Left ventricle myocardium inferior (tissue), 1 donor: Measurements from ENCODE around the gene PTPRM. TPM values are rescaled to one million over a fixed set of nuclear protein-coding genes. Genes with fewer than 3 reads are reported as not detected.

Experiments
- DNase-seq: peaks from one replicate; pipeline ENCODE4 v3.0.0-alpha.2; 2020
- H3K27ac ChIP-seq: fragments of 200-600 bp; replicated peaks from 2 replicates; pipeline ENCODE4 v1.8.0; 2021
- H3K27me3 ChIP-seq: fragments of 200-600 bp; 2 replicates; pipeline ENCODE4 v1.8.0; 2021; ENCODE audit warnings: low read depth
- H3K36me3 ChIP-seq: fragments of 200-600 bp; 2 replicates; pipeline ENCODE4 v1.8.0; 2021
- H3K4me1 ChIP-seq: fragments of 200-600 bp; 2 replicates; pipeline ENCODE4 v1.8.0; 2021
- H3K4me3 ChIP-seq: fragments of 200-600 bp; 2 replicates; pipeline ENCODE4 v1.8.0; 2021; ENCODE audit warnings: mild to moderate bottlenecking, moderate library complexity
- H3K9me3 ChIP-seq: fragments of 200-600 bp; replicated peaks from 2 replicates; pipeline ENCODE4 v1.8.0; 2021
- CTCF ChIP-seq: fragments of 200-600 bp; IDR thresholded peaks from 2 replicates; pipeline ENCODE4 v1.8.0; 2021; ENCODE audit warnings: antibody characterized with exemption, mild to moderate bottlenecking, borderline replicate concordance
- intact Hi-C: fragments of 100-400 bp; cut with micrococcal nuclease; formaldehyde crosslinking; loops from one replicate; pipeline ENCODE4 v1.11.0; 2022
- total RNA-seq: library from RNA; stranded (reverse); fragmentation: NEBNext Ultra II Directional; extraction: Animal tissue kit (Norgen Biotek cat#: 25700); gene quantifications from one replicate; pipeline ENCODE4 v1.2.1, GENCODE V29; 2021
- donor health status: DM: no; HTN: yes; CAD: no; lungs with severe emphysema.

Gene PTPRM
- total RNA-seq, 1 donor from 2014 or later: 132 TPM

GRCh38 chr18:7558769-7559168 lies 8.3 kb upstream of the PTPRM start:
- Histone ChIP-seq H3K9me3 (no peaks in the 10 kb centered on the region), H3K36me3 (no peaks in the 10 kb centered on the region), H3K27ac (peak overlapping the region; percentile 72), H3K4me1 (peaks cover 46% of the 10 kb centered on the region), H3K4me3 (no peak overlapping the region), H3K27me3 (no peaks in the 10 kb centered on the region)
- DNase-seq: no peak
- no peak for TF ChIP-seq CTCF
- intact Hi-C loops: no loop called here

GRCh38 chr18:7559709-7560319 lies 7.3 kb upstream of the PTPRM start:
- no peak overlapping the region for H3K4me3 ChIP-seq
- no peaks in the 10 kb centered on the region for H3K9me3 ChIP-seq
- H3K27me3 ChIP-seq: no peaks in the 10 kb centered on the region
- H3K36me3 ChIP-seq: no peaks in the 10 kb centered on the region
- TF ChIP-seq CTCF: no peak
- intact Hi-C loops: no loop called here
- DNase-seq: no peak
- peaks cover 53% of the 10 kb centered on the region for H3K4me1 ChIP-seq
- peak overlapping the region; percentile 54 for H3K27ac ChIP-seq

- intact Hi-C loops: no loop called here
- Histone ChIP-seq H3K36me3 (no peaks in the 10 kb centered on the region), H3K4me3 (no peak overlapping the region), H3K27ac (peak overlapping the region; percentile 54), H3K9me3 (no peaks in the 10 kb centered on the region), H3K4me1 (peaks cover 72% of the 10 kb centered on the region), H3K27me3 (no peaks in the 10 kb centered on the region)
- no peak for DNase-seq
- no peak for TF ChIP-seq CTCF
Measured at GRCh38 chr18:7561909-7562460, 5.1 kb upstream of the PTPRM start.

- Histone ChIP-seq H3K9me3 (no peaks in the 10 kb centered on the region), H3K4me1 (peaks cover 71% of the 10 kb centered on the region), H3K27ac (peak overlapping the region; percentile 54), H3K36me3 (no peaks in the 10 kb centered on the region), H3K27me3 (no peaks in the 10 kb centered on the region), H3K4me3 (no peak overlapping the region)
- TF ChIP-seq CTCF: no peak
- DNase-seq: no peak
- intact Hi-C loops: no loop called here
Measured at GRCh38 chr18:7562491-7562890, 4.6 kb upstream of the PTPRM start.

- peak overlapping the region; percentile 100 for H3K27ac ChIP-seq
- DNase-seq: no peak
- no peaks in the 10 kb centered on the region for H3K9me3 ChIP-seq
- intact Hi-C loops: loop anchor here (2.0 kb wide), 1 partner anchor 289 kb away; no protein-coding TSS in a partner anchor
- H3K27me3 ChIP-seq: no peaks in the 10 kb centered on the region
- peaks cover 82% of the 10 kb centered on the region for H3K4me1 ChIP-seq
- H3K4me3 ChIP-seq: peak overlapping the region; percentile 84
- no peaks in the 10 kb centered on the region for H3K36me3 ChIP-seq
- TF ChIP-seq CTCF: no peak
Measured at GRCh38 chr18:7565677-7566076, 1.4 kb upstream of the PTPRM start.
